ENCODE data around the gene EHMT2.

The EHMT2 gene

GRCh38 chr6:31837369-31838113, 60.0 kb downstream of the EHMT2 start:
- DNase-seq, result no peak

GRCh38 chr6:31836474-31837368, 60.8 kb downstream of the EHMT2 start:
- no peak for DNase-seq

- DNase-seq, result no peak
Observed at GRCh38 chr6:31836047-31836473, 61.4 kb downstream of the EHMT2 start.

GRCh38 chr6:31834367-31835250, 62.9 kb downstream of the EHMT2 start:
- DNase-seq, result peak; percentile 83 to 94

GRCh38 chr6:31831350-31832215, 65.9 kb downstream of the EHMT2 start:
- DNase-seq, result no peak

GRCh38 chr6:31830886-31831335, 66.6 kb downstream of the EHMT2 start:
- no peak for DNase-seq
